ENCODE results near the gene UBE2D3. TPM values are rescaled to one million over a fixed set of nuclear protein-coding genes. Genes with fewer than 3 reads are reported as not detected.

Gene UBE2D3
- total RNA-seq, 2 donors from 2014 or later = 289 to 296 TPM

- ATAC-seq (peak; percentile 30), DNase-seq (no peak)
- intact Hi-C loops (cut with DNase I, micrococcal nuclease) = no loop called here
Observed at GRCh38 chr4:102772738-102773340, 54.5 kb downstream of the UBE2D3 start.

- intact Hi-C loops (cut with DNase I, micrococcal nuclease) = loop anchor here in 1 of 2 donors (10.0 kb wide), 1 partner anchor 50 kb away; no protein-coding TSS in a partner anchor
- ATAC-seq = no peak
- DNase-seq = no peak
Observed at GRCh38 chr4:102764901-102765300, 62.5 kb downstream of the UBE2D3 start.

- no peak for ATAC-seq
- DNase-seq = no peak
- intact Hi-C loops (cut with DNase I, micrococcal nuclease) = loop anchor here in 1 of 2 donors (10.0 kb wide), 1 partner anchor 53 kb away; no protein-coding TSS in a partner anchor
Observed at GRCh38 chr4:102761906-102762305, 65.4 kb downstream of the UBE2D3 start.

- ATAC-seq = peak; percentile 20
- intact Hi-C loops (cut with DNase I, micrococcal nuclease) = loop anchor here in 1 of 2 donors (10.0 kb wide), 1 partner anchor 54 kb away; no protein-coding TSS in a partner anchor
- DNase-seq = no peak
Observed at GRCh38 chr4:102761296-102761701, 66.1 kb downstream of the UBE2D3 start.

- peak; percentile 98 for ATAC-seq
- intact Hi-C loops (cut with DNase I, micrococcal nuclease) = loop anchor here in 1 of 2 donors (10.0 kb wide), 1 partner anchor 54 kb away; no protein-coding TSS in a partner anchor
- peak; percentile 88 to 93 for DNase-seq
Observed at GRCh38 chr4:102760645-102761295, 66.6 kb downstream of the UBE2D3 start, which contains the start of gene MANBA. MANBA (minus strand) TSS chr4:102760968; CDS start chr4:102760894, 74 bp downstream.

GRCh38 chr4:102759831-102760644 lies 67.3 kb downstream of the UBE2D3 start:
- DNase-seq (peak; percentile 37 to 47), ATAC-seq (peak; percentile 48)
- intact Hi-C loops (cut with DNase I, micrococcal nuclease) = loop anchor here in 1 of 2 donors (10.0 kb wide), 1 partner anchor 55 kb away; no protein-coding TSS in a partner anchor

- intact Hi-C loops (cut with DNase I, micrococcal nuclease) = no loop called here
- ATAC-seq (no peak), DNase-seq (no peak)
Observed at GRCh38 chr4:102758241-102759160, 68.8 kb downstream of the UBE2D3 start.

GRCh38 chr4:102757681-102758080 lies 69.7 kb downstream of the UBE2D3 start:
- DNase-seq (no peak), ATAC-seq (no peak)
- intact Hi-C loops (cut with DNase I, micrococcal nuclease) = no loop called here

- ATAC-seq = no peak
- intact Hi-C loops (cut with DNase I, micrococcal nuclease) = no loop called here
- DNase-seq = no peak
Observed at GRCh38 chr4:102754044-102754443, 73.3 kb downstream of the UBE2D3 start.

- ATAC-seq (no peak), DNase-seq (no peak)
- intact Hi-C loops (cut with DNase I, micrococcal nuclease) = no loop called here
Observed at GRCh38 chr4:102751941-102752340, 75.4 kb downstream of the UBE2D3 start.

Other genes starting within 250 kb of the UBE2D3 start
- 10 to 100 TPM; 15.8 to 21.1 TPM for gene MANBA, start 66.6 kb downstream of the UBE2D3 start, total RNA-seq
- 10 to 100 TPM; 24.1 TPM for gene CISD2, start 41.4 kb upstream of the UBE2D3 start, total RNA-seq
- gene SLC9B1, start 192.2 kb upstream of the UBE2D3 start, total RNA-seq = under 1 TPM; 0.39 to 0.46 TPM
- 1 to 10 TPM; 1.2 to 3.1 TPM for gene SLC9B2, start 249.2 kb upstream of the UBE2D3 start, total RNA-seq